Pons (tissue), 1 donor: ENCODE results near the gene EFTUD2.
A peak's percentile ranks its signal among the peaks of the same experiment; 100 is the strongest.

Experiments used
- DNase-seq: peaks from one replicate; pipeline ENCODE4 v3.0.0-alpha.2; 2016; ENCODE audit warnings: low spot score

Gene EFTUD2

GRCh38 chr17:44925731-44926697 is 26.8 kb upstream of the EFTUD2 start:
- DNase-seq = no peak

DNA sequence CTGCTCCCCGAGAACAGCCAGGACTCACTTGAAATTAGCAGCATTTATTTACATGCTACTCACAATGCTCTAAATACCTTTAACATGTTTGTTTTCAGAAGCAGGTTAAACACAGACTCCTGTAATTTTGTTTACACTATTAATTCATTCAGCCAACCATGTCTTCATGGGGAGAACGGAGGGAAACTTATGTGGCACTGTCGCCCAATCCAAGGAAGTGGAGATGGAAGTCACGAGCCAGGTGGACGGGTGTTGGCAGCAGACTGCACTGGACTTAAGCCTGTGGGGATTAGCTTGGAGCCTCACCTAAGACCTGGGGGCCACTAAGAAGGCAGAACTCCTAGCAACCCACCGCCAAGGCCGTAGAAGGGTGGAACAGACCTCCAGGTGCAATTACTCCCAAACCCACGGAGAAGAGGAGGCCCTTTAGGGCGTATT is 24.9 kb upstream of the EFTUD2 start:
- no peak for DNase-seq

DNA sequence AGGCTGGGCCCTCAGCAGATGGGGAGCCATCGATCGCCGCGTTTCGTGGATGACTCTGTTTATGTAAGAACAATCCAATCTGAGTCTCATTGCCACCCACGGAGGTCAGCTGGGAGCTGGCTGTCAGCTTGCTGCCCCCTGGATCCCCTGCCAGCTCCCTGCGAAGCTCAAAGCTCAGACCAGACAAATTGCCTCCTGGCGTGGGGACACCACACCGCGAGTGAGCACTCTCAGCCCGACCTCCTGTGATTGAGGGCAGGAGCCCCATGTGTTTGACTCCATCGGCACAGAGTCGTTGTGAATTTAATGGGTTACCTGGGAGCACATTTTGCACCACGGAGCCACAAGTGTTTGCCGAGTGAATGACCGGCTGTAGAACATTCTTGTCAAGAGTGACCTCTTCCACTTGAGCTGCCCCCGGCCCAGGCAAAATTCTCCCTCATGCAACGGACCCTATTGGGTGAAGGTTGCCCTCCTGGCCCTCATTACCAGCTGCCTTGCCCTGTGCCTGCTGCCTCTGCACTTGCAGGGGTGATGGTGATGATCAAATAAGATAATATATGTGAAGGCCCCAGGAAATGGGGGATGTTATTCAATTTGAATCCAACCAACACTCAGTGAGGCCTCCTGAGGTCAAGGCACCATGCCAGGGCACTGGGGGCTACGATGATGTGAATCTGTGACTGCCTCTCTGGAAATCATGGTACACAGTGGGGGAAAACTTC is 23.7 kb upstream of the EFTUD2 start:
- DNase-seq = no peak

- no peak for DNase-seq
These were observed 22.9 kb upstream of the EFTUD2 start for GRCh38 chr17:44922136-44922535.

GRCh38 chr17:44921122-44921882 is 22.1 kb upstream of the EFTUD2 start:
- DNase-seq = no peak

- DNase-seq = no peak
These were observed 21.3 kb upstream of the EFTUD2 start for GRCh38 chr17:44920565-44920940.

DNA sequence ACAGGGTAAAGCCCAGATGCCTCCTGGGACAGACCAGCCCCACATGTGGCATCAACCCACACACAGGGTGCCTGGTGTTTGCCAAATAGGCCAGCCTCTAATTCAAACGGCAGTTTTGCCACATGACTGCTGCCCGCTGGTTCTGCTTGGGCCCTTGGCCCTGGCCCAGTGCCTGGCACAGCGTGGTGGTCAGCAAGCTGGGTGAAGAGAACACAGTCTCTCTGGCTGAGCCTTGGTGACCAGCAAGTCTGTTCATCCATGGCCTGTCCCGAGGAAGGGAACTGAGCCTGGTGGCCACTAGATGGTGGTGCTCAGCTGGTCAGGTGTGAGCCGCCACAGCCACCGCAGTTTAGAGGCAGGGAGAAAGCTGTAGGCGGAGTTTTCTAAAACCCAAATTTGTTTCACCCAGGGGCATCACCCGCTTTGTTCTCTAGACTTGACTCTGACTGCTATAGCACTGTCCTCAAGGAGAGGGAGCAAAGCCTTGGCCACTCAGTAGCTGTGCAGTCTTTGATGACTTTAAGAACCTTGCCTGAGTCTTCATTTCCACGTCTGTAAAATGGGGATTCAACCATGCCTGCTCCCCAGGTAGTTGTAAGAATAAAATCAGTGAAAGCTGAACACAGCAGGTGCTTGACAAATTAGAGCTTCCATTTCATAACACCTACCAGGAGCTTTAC is 20.8 kb upstream of the EFTUD2 start:
- DNase-seq = peak; percentile 84

GRCh38 chr17:44919411-44919810 is 20.2 kb upstream of the EFTUD2 start:
- peak; percentile 2 for DNase-seq

DNA sequence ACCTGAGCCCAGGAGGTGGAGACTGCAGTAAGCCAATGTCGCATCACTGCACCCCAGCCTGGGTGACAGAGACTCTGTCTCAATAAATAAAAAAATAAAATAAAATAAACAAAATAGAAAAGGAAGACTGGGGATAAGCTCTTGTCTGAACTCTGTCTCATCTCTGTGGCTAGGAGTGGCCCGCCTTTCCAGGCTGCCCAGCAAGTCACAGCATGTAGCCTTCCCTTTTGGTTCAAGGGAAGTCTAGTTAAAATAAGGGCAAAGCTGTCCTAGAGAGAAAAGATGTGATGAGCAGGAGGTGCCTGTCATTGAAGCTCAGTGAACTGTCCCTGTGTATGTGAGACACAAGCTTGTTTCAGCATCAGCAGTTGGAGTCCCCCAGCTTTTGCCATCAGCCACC is 18.8 kb upstream of the EFTUD2 start:
- no peak for DNase-seq

GRCh38 chr17:44917456-44917855 is 18.2 kb upstream of the EFTUD2 start:
- no peak for DNase-seq

DNA sequence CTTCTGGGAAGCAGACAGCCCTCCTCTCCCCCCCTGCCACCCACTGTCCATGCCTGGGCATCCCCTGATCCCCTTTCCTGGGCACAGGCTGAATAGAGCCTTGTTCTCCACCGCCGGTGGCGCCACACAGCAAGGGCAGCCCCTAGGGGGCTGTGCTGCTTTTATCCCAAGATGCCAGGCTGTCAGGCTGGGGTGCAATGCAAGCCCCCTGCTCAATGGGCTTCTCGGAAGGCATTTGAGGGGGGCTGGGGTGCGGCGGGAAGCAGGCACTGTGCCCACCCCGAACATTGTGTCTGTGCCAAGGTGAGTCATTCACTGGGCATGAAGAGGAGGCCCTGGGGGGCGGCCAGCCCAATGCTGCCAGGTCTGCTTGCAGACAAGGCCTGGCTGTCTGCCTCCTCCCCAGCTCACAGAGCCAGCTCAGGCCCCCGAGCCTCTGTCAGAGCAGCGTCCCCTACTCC is 17.6 kb upstream of the EFTUD2 start:
- DNase-seq = peak; percentile 69

DNA sequence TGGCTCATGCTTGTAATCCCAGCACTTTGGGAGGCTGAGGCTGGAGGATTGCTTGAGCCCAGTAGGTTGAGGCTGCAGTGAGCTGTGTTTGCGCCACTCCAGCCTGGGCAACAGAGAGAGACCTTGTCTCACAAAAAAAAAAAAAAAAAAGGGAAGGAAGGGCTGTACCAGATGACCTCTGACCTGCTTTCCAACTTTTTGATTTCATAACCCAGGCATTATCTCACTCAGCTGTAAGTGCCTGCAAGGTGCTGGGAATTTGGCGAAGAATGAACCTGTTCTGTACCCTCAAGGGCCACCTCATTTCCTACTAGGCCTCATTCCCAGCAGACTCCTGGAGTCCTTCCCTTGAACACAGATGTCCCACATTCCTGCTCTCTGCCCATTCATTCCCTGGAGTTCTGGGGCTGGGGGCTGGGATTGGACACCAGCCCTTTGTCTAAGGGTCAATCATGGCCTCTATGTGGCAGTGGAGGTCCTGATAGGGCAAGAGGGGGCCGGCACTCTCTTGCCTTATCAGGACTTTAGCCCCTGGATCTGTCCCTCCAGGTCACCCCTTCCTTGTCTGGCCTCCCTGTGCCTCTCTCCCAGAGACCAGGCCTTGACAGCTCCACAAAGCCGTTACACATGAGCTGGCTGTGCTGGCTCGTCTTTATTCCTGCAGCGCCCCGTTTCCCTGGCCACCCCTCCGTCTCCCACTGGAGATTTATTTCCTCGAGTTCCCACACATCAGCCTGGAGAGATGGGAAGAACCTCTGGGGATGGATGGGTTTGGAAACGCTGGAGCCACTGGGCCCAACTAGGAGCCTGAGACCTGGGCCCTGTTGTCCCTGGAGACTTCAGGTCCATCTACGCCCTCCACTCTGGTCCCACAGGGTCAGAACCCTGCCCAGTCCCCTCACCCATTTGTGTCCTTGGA is 16.9 kb upstream of the EFTUD2 start:
- peak; percentile 29 for DNase-seq

DNA sequence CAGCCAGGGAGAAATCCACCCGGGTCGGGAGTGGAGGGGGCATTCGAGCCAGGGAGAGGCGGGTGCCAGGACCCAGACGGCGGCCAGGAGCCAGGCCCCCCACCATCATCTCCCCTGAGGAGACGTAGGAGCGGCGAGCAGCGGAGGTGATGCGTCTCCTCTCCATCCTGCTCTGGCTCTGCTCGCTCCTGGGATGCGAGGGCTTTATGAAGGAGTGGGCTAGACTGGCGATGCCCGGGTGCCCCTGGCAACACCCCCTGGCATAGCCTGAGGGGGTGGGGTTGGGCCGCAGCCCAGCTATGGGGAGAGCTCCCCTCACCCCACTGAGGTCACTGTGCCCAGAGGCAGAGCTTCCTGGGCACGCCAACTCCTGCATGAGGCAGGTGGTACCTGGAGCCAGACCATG is 16.1 kb upstream of the EFTUD2 start, which contains the start of gene GFAP:
GFAP (minus strand) TSS at position 180 of the 406 bp plus-strand sequence; CDS start at position 166, 14 bp downstream.
- peak; percentile 48 for DNase-seq

DNA sequence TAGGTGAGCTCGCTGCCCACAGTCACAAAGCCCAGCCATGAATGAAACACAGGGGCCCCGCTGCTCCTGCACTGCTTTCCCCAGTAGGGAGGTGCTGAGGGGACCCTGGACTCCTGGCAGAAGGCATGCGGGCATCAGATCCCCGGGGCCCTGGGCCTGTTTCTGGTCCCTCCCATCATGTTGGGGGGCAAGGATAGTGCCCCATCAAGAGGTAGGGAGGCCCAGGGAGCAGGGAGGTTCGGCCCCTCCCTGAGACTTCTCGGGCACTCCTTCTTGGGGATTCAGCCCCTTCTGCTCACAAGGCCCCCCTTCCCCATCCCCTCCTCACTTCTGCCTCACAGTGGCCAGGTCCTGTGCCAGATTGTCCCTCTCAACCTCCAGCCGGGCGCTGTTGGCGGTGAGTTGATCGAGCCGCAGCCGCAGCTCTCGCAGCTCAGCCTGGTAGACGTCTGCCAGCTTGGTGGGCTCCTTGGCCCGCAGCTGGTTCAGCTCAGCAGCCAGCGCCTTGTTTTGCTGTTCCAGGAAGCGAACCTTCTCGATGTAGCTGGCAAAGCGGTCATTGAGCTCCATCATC is 15.5 kb upstream of the EFTUD2 start:
- DNase-seq = no peak

- peak; percentile 3 for DNase-seq
These were observed 14.9 kb upstream of the EFTUD2 start for GRCh38 chr17:44914148-44914547.

- DNase-seq = no peak
These were observed 14.4 kb upstream of the EFTUD2 start for GRCh38 chr17:44913676-44914075.

DNA sequence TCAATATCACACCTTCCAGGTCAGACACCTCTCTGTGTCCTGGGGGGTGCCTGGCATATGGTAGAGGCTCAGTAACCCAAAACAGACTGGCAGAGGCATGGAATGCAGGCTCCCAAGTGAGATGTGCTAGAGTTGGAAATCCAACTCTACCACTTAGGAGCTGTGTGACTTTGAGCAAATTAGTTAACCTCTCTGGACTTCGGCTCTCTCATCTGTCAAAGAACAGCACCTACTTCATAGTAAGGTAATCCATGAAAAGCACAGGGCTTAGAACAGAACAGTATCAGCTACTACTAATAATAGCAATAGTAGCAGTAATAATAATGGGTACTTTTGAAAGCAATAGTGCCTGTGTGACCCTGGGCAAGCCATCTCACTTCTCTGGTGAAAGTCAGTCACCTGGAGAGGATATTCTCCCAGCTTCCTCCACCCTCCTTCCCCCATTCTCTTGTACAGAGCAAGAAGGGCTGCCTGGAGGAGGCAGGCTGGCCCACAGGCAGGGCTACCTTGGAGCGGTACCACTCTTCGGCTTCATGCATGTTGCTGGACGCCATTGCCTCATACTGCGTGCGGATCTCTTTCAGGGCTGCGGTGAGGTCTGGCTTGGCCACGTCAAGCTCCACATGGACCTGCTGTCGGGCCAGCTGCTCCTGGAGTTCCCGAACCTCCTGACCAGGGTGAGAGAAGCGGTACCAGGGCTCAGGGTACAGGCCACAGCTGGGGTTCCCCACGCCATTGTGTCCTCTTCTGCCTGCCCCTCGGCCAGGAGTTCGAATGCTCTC is 13.7 kb upstream of the EFTUD2 start:
- no peak for DNase-seq

DNA sequence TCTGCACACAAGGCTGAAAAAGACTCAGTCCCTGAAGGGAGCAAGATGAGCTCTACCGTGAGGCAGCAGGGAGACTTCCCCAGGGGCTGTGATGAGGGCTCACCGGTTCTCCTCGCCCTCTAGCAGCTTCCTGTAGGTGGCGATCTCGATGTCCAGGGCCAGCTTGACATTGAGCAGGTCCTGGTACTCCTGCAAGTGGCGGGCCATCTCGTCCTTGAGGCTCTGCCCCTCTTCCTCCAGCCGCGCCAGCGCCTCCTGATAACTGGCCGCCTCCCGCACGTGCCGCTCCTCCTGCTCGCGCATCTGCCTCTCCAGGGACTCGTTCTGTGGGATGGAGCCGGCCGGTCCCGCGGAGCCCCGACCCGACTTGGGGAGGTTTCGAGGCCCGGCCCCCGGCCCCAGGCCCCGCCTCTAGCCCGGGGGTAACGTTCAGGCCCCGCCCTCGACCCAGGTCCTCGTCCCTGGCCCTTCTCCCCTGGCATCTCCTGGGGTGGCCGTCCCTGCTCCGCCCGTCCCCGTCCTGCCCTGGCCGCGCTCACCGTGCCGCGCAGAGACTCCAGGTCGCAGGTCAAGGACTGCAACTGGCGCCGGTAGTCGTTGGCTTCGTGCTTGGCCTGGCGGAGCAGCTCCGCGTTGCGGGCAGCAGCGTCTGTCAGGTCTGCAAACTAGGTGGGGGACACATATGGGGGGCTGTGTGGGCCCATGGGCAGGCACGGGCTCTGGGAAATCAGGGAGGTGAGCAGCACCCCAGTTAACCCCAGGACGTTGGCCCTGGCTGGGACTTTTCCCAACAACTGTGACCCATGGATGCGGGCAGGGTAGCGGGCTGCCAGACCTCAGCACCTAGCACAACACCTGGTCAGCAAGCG is 12.1 kb upstream of the EFTUD2 start:
- DNase-seq = peak; percentile 36
